GM19193 (cell line): ENCODE measurements around the gene SLC6A1.

Source experiments
- POLR2A ChIP-seq: IDR thresholded peaks from 4 replicates; pipeline ENCODE4 v1.6.1; 2011; ENCODE audit not compliant: insufficient read depth, insufficient read length; ENCODE audit errors: extremely low read depth

SLC6A1 gene

GRCh38 chr3:10977892-10978510 lies 14.5 kb upstream of the SLC6A1 start:
- TF ChIP-seq POLR2A: no peak

- no peak for TF ChIP-seq POLR2A
These were observed 13.6 kb upstream of the SLC6A1 start for GRCh38 chr3:10978956-10979355.

- no peak for TF ChIP-seq POLR2A
These were observed 12.2 kb upstream of the SLC6A1 start for GRCh38 chr3:10980312-10980711.

- TF ChIP-seq POLR2A: no peak
These were observed 11.5 kb upstream of the SLC6A1 start for GRCh38 chr3:10981031-10981430.

GRCh38 chr3:10981961-10982360 lies 10.6 kb upstream of the SLC6A1 start:
- TF ChIP-seq POLR2A: no peak

- no peak for TF ChIP-seq POLR2A
These were observed 9.8 kb upstream of the SLC6A1 start for GRCh38 chr3:10982782-10983181.

GRCh38 chr3:10983219-10983916 lies 9.2 kb upstream of the SLC6A1 start:
- no peak for TF ChIP-seq POLR2A

GRCh38 chr3:10984371-10984896 lies 8.1 kb upstream of the SLC6A1 start:
- no peak for TF ChIP-seq POLR2A

- no peak for TF ChIP-seq POLR2A
These were observed 7.4 kb upstream of the SLC6A1 start for GRCh38 chr3:10985181-10985580.

GRCh38 chr3:10986592-10986991 lies 6.0 kb upstream of the SLC6A1 start:
- no peak for TF ChIP-seq POLR2A

- TF ChIP-seq POLR2A: no peak
These were observed 4.4 kb upstream of the SLC6A1 start for GRCh38 chr3:10988001-10988665.

GRCh38 chr3:10988991-10989484 lies 3.5 kb upstream of the SLC6A1 start:
- TF ChIP-seq POLR2A: no peak

GRCh38 chr3:10992943-10993728 lies 588 bp downstream of the SLC6A1 start:
- TF ChIP-seq POLR2A: no peak

GRCh38 chr3:10993729-10994065 lies 1.1 kb downstream of the SLC6A1 start:
- no peak for TF ChIP-seq POLR2A

- TF ChIP-seq POLR2A: no peak
These were observed 1.8 kb downstream of the SLC6A1 start for GRCh38 chr3:10994306-10994705.

- no peak for TF ChIP-seq POLR2A
These were observed 3.3 kb downstream of the SLC6A1 start for GRCh38 chr3:10995871-10996270.
